ENCODE results near the gene GMCL1. TPM values are rescaled to one million over a fixed set of nuclear protein-coding genes. Genes with fewer than 3 reads are reported as not detected.

GMCL1 gene
- total RNA-seq = 16.0 and 18.5 TPM in 2 replicates

GRCh38 chr2:69829256-69830044 is at the start of gene GMCL1:
Gene GMCL1, plus strand, starts transcription at chr2:69829660. Its CDS starts 233 bp downstream, at chr2:69829893.

GRCh38 chr2:69893684-69894551 is 64.5 kb downstream of the GMCL1 start, which contains the start of gene SNRNP27:
Gene SNRNP27, plus strand, starts transcription at chr2:69893956. Its CDS starts 29 bp downstream, at chr2:69893985.

GRCh38 chr2:69914950-69915945 is 85.8 kb downstream of the GMCL1 start, which contains the start of gene MXD1:
Gene MXD1, plus strand, starts transcription at chr2:69915109. Its CDS starts 222 bp downstream, at chr2:69915331.

Small RNAs within 50 kb of the gene (small RNA-seq; reads per million reads assigned to genes)
- not detected for gene RPL23AP92

Other genes starting within 250 kb of the GMCL1 start
- gene AAK1, start 185.9 kb upstream of the GMCL1 start, total RNA-seq = 148 and 174 TPM in 2 replicates
- gene ANXA4, start 87.5 kb upstream of the GMCL1 start, total RNA-seq = 33.7 and 38.4 TPM in 2 replicates
- 53.8 and 73.1 TPM in 2 replicates for gene SNRNP27, start 64.3 kb downstream of the GMCL1 start, total RNA-seq
- 6.1 and 7.2 TPM in 2 replicates for gene MXD1, start 85.4 kb downstream of the GMCL1 start, total RNA-seq
- gene ASPRV1, start 132.0 kb downstream of the GMCL1 start, total RNA-seq = 0.13 and 0.14 TPM in 2 replicates